Endothelial cell of umbilical vein (primary cell): ENCODE results near the gene AACS. TPM values are rescaled to one million over a fixed set of nuclear protein-coding genes. Genes with fewer than 3 reads are reported as not detected.

Experiments
- BruUV-seq: library from RNA; stranded (reverse); fragments of 400-500 nt; replicated peaks from 2 replicates; lab custom pipeline; 2021; lab: Mats Ljungman, UMichigan
- CTCF ChIA-PET: fragments of 300-600, 350-600 bp; sonication (Branson Sonifier 250); formaldehyde crosslinking; loops from one replicate; lab custom pipeline; 2021; ENCODE audit warnings: antibody characterized with exemption, inconsistent platforms; lab: Charles Lee
- POLR2A ChIA-PET: fragments of 300-600, 350-600 bp; sonication (Branson Sonifier 250); formaldehyde crosslinking; loops from one replicate; lab custom pipeline; 2021; ENCODE audit warnings: antibody characterized with exemption, inconsistent platforms; lab: Charles Lee
- DNase-seq: peaks from one replicate; pipeline ENCODE4 v3.0.0-alpha.2; 2011; ENCODE audit warnings: low read depth, low spot score
- FAIRE-seq: peaks from 2 replicates; lab custom pipeline; 2011; peaks lifted over from hg19 to GRCh38; lab: Jason Lieb, UNC
- H2AFZ ChIP-seq: 2 replicates; pipeline ENCODE4 v1.6.0; 2012; ENCODE audit warnings: low read depth, low read length, control low read depth, inconsistent platforms
- H3K27ac ChIP-seq: 2 replicates; pipeline ENCODE4 v1.5.1; 2011; ENCODE audit warnings: low read depth, mild to moderate bottlenecking, control low read depth, low read length, moderate library complexity; ENCODE audit not compliant: insufficient read depth
- H3K27me3 ChIP-seq, 2 experiments: 2 replicates each; pipeline versions ENCODE4 v1.6.0 to v1.6.1; 2011; ENCODE audit warnings: low read length in 2 of 2, mixed read lengths in 1 of 2; ENCODE audit not compliant: control insufficient read depth in 2 of 2, insufficient read depth in 2 of 2
- H3K36me3 ChIP-seq, 2 experiments: 2 replicates in 1 of 2; 3 replicates in 1 of 2; pipeline ENCODE4 v1.5.1; 2011; ENCODE audit warnings: low read length in 2 of 2, mild to moderate bottlenecking in 1 of 2, moderate library complexity in 1 of 2; ENCODE audit not compliant: control insufficient read depth in 2 of 2, insufficient read depth in 2 of 2; ENCODE audit errors: extremely low read depth in 1 of 2
- H3K4me1 ChIP-seq: 3 replicates; pipeline ENCODE4 v1.5.1; 2011; ENCODE audit warnings: mild to moderate bottlenecking, low read length; ENCODE audit not compliant: control insufficient read depth, insufficient read depth; ENCODE audit errors: extremely low read depth
- H3K4me2 ChIP-seq: 2 replicates; pipeline ENCODE4 v1.6.1; 2011; ENCODE audit warnings: low read length, control low read depth, mixed read lengths; ENCODE audit not compliant: insufficient read depth
- H3K4me3 ChIP-seq, 3 experiments: fragments of 200-600 bp in 1 of 3; sonication (generic), shearing (Covaris generic) in 1 of 3; replicated peaks in 1 of 3; 2 replicates each; pipeline ENCODE4 v1.5.1; 2011 to 2016; ENCODE audit warnings: control low read depth in 3 of 3, low read length in 3 of 3, mild to moderate bottlenecking in 2 of 3, inconsistent platforms in 1 of 3, low read depth in 1 of 3, moderate library complexity in 1 of 3; ENCODE audit not compliant: insufficient read depth in 1 of 3
- H3K79me2 ChIP-seq: 2 replicates; pipeline ENCODE4 v1.6.0; 2012; ENCODE audit warnings: low read length, inconsistent platforms; ENCODE audit not compliant: control insufficient read depth, insufficient read depth
- H3K9ac ChIP-seq: replicated peaks from 2 replicates; pipeline ENCODE3; 2011; ENCODE audit warnings: low read length, control low read depth; ENCODE audit not compliant: insufficient read depth; ENCODE audit errors: extremely low read depth
- H3K9me1 ChIP-seq: replicated peaks from 3 replicates; pipeline ENCODE4 v1.6.0; 2011; ENCODE audit warnings: mild to moderate bottlenecking, low read length; ENCODE audit not compliant: control insufficient read depth, insufficient read depth; ENCODE audit errors: extremely low read depth
- H3K9me3 ChIP-seq: replicated peaks from 2 replicates; pipeline ENCODE4 v1.5.1; 2012; ENCODE audit warnings: low read length, inconsistent platforms; ENCODE audit not compliant: control insufficient read depth, insufficient read depth
- H4K20me1 ChIP-seq: replicated peaks from 2 replicates; pipeline ENCODE3; 2011; ENCODE audit warnings: mild to moderate bottlenecking, low read length; ENCODE audit not compliant: control insufficient read depth, insufficient read depth; ENCODE audit errors: extremely low read depth
- CTCF ChIP-seq, 2 donors: IDR thresholded peaks; 1 replicate in 1 of 2; 2 replicates in 1 of 2; pipeline ENCODE4 v1.5.1; 2011; ENCODE audit warnings: low read length in 2 of 2, mild to moderate bottlenecking in 2 of 2, moderate library complexity in 2 of 2, control low read depth in 1 of 2, inconsistent platforms in 1 of 2, low read depth in 1 of 2; ENCODE audit not compliant: insufficient read depth in 1 of 2; ENCODE audit errors: extremely low read depth in 1 of 2
- EZH2 ChIP-seq: IDR thresholded peaks from 2 replicates; pipeline ENCODE4 v1.6.1; 2012; ENCODE audit warnings: borderline replicate concordance, low read depth, mild to moderate bottlenecking, moderate library complexity, low read length, inconsistent platforms; ENCODE audit not compliant: severe bottlenecking
- FOS ChIP-seq: IDR thresholded peaks from 2 replicates; pipeline ENCODE4 v1.6.1; 2011; ENCODE audit warnings: mild to moderate bottlenecking, low read length, moderate library complexity, borderline replicate concordance; ENCODE audit not compliant: insufficient read depth
- GATA2 ChIP-seq: IDR thresholded peaks from 2 replicates; pipeline ENCODE4 v1.7.0; 2011; ENCODE audit warnings: low read depth, mild to moderate bottlenecking, moderate library complexity, mixed read lengths, low read length; ENCODE audit not compliant: insufficient read length, insufficient read depth
- JUN ChIP-seq: IDR thresholded peaks from 2 replicates; pipeline ENCODE4 v1.6.1; 2011; ENCODE audit warnings: borderline replicate concordance, low read depth; ENCODE audit not compliant: insufficient read length, insufficient read depth
- MYC ChIP-seq: IDR thresholded peaks from one replicate; pipeline ENCODE4 v1.6.1; 2011; ENCODE audit warnings: mild to moderate bottlenecking, low read depth, low read length
- POLR2A ChIP-seq: IDR thresholded peaks from 2 replicates; pipeline ENCODE4 v1.6.1; 2012; ENCODE audit warnings: low read depth, mild to moderate bottlenecking, control low read depth, low read length
- POLR2AphosphoS5 ChIP-seq: IDR thresholded peaks from 2 replicates; pipeline ENCODE4 v1.6.1; 2012; ENCODE audit warnings: low read depth, mild to moderate bottlenecking, control low read depth, low read length, moderate library complexity; ENCODE audit not compliant: insufficient read depth
- dilution Hi-C: fragments of 300-500 bp; cut with MboI; formaldehyde crosslinking; loops from one replicate; pipeline ENCODE4 v1.15.0; 2019; ENCODE audit warnings: low sequenced_read_pairs; ENCODE audit not compliant: extremely low pct_ligation_motif_present
- intact Hi-C: fragments of 100-400 bp; cut with micrococcal nuclease; formaldehyde crosslinking; loops from one replicate; pipeline ENCODE4 v1.10.0; 2022
- polyA plus RNA-seq, 4 experiments: library from polyadenylated mRNA; depleted of rRNA in 3 of 4; stranded (reverse) in 3 of 4; unstranded in 1 of 4; fragments of >200 nt; gene quantifications; 2 replicates each; pipeline versions ENCODE4 v1.2.1 to v1.2.3, GENCODE V29; 2011 to 2012; ENCODE audit warnings: missing spikeins in 1 of 4
- total RNA-seq: library from RNA; stranded (reverse); gene quantifications from 2 replicates; pipeline ENCODE4 v1.2.3, GENCODE V29; 2021
- TF ChIP-seq, protein P1 (sequence below): IDR thresholded peaks from 2 replicates; pipeline ENCODE4 v1.6.1; 2011; ENCODE audit not compliant: insufficient read depth, insufficient read length

AACS gene
- total and polyA plus RNA-seq, 2 donors (not counting 3 experiments of a cell fraction or from before 2014, with no cell fraction given), result 34.7 to 40.3 TPM

GRCh38 chr12:125113263-125113662, 48.0 kb downstream of the AACS start:
- BruUV-seq, result no TSS peak
- intact Hi-C loops (no loop called here), dilution Hi-C loops (no loop called here)
- H3K27ac ChIP-seq, result no peak overlapping the region
- no peaks in the 10 kb centered on the region for H3K27me3 ChIP-seq
- ChIA-PET POLR2A (no interaction called here), CTCF (no interaction called here)
- H4K20me1 ChIP-seq, result no peaks in the 10 kb centered on the region
- H2AFZ ChIP-seq, result no peak overlapping the region
- H3K4me3 ChIP-seq, result no peak overlapping the region
- TF ChIP-seq EZH2, result no peak
- no peak for TF ChIP-seq JUN
- no peak for TF ChIP-seq GATA2
- TF ChIP-seq, protein P1, sequence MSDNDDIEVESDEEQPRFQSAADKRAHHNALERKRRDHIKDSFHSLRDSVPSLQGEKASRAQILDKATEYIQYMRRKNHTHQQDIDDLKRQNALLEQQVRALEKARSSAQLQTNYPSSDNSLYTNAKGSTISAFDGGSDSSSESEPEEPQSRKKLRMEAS, result no peak
- no peak for TF ChIP-seq CTCF (IDR thresholded peaks at IDR 0.05; ENCODE audit: extremely low read depth in 1 of 2, insufficient read depth in 1 of 2, low read depth in 1 of 2, low read length in 2 of 2)
- no peak for TF ChIP-seq MYC
- TF ChIP-seq FOS, result no peak
- TF ChIP-seq POLR2AphosphoS5, result no peak
- no peak for TF ChIP-seq POLR2A
- DNase-seq (no peak), FAIRE-seq (no peak)
- H3K79me2 ChIP-seq, result no peaks in the 10 kb centered on the region
- no peaks in the 10 kb centered on the region for H3K9me1 ChIP-seq
- no peaks in the 10 kb centered on the region for H3K4me1 ChIP-seq
- H3K9ac ChIP-seq, result no peak overlapping the region
- peaks cover 4 to 20% of the 10 kb centered on the region in 2 experiments for H3K36me3 ChIP-seq
- H3K4me2 ChIP-seq, result no peak overlapping the region
- no peaks in the 10 kb centered on the region for H3K9me3 ChIP-seq
